NT2/D1 (cell line): Measurements from ENCODE around the gene OPA3.

Experiments
- DNase-seq: peaks from one replicate; pipeline ENCODE4 v3.0.0-alpha.2; 2011; ENCODE audit warnings: low read depth, low spot score
- H3K27me3 ChIP-seq: 2 replicates; pipeline ENCODE4 v1.6.0; 2011; ENCODE audit warnings: mild to moderate bottlenecking; ENCODE audit not compliant: insufficient read length, insufficient read depth
- H3K36me3 ChIP-seq: 2 replicates; pipeline ENCODE4 v1.6.1; 2011; ENCODE audit warnings: mild to moderate bottlenecking, low read length, mixed read lengths; ENCODE audit not compliant: insufficient read depth, insufficient read length
- H3K4me1 ChIP-seq: 2 replicates; pipeline ENCODE4 v1.5.1; 2011; ENCODE audit not compliant: insufficient read depth, insufficient read length
- H3K4me3 ChIP-seq: 2 replicates; pipeline ENCODE4 v1.5.1; 2011; ENCODE audit warnings: low read depth; ENCODE audit not compliant: insufficient read length
- H3K9ac ChIP-seq: 2 replicates; pipeline ENCODE4 v1.6.0; 2011; ENCODE audit warnings: low read depth; ENCODE audit not compliant: insufficient read length
- H3K9me3 ChIP-seq: 2 replicates; pipeline ENCODE4 v1.5.1; 2011; ENCODE audit warnings: mild to moderate bottlenecking, low read length; ENCODE audit not compliant: insufficient read depth
- SUZ12 ChIP-seq: IDR thresholded peaks from 2 replicates; pipeline ENCODE4 v1.6.1; 2011; ENCODE audit not compliant: insufficient read length, insufficient read depth; ENCODE audit errors: extremely low read depth
- YY1 ChIP-seq: IDR thresholded peaks from 2 replicates; pipeline ENCODE4 v1.6.1; 2011; ENCODE audit not compliant: insufficient read length, insufficient read depth
- ZNF274 ChIP-seq: IDR thresholded peaks from 2 replicates; pipeline ENCODE4 v1.6.1; 2011; ENCODE audit warnings: mild to moderate bottlenecking, low read depth, low read length

Gene OPA3

GRCh38 chr19:45498411-45499195 lies 86.0 kb downstream of the OPA3 start, which contains the start of gene PPM1N:
Gene PPM1N, plus strand, starts transcription at chr19:45498443. Its CDS starts 30 bp downstream, at chr19:45498473.
- Histone ChIP-seq H3K27me3 (no peaks in the 10 kb centered on the region), H3K9ac (peak within 1 kb of the TSS; percentile 83), H3K9me3 (no peaks in the 10 kb centered on the region), H3K36me3 (peaks cover 11% of the 10 kb centered on the region), H3K4me1 (peaks cover 4% of the 10 kb centered on the region), H3K4me3 (peak within 1 kb of the TSS; percentile 54)
- DNase-seq: no peak
- TF ChIP-seq ZNF274 (no peak), YY1 (no peak), SUZ12 (no peak)

DNA sequence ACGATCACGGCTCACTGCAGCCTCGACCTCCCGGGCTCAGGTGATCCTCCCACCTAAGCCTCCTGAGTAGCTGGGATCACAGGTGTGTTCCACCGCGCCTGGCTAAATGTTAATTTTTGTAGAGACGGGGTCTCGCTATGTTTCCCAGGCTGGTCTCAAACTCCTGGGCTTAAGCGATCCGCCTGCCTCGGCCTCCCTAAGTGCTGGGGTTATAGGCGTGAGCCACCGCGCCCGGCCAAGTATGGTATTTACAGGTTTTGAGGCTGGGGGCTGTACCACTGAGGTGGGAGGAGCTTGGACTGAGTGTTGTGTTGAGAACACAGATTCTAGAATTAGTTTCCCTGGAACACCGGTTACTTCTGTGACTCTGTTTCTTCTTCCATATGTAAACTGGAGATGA lies 86.8 kb downstream of the OPA3 start:
- TF ChIP-seq SUZ12: no peak
- no peak for TF ChIP-seq ZNF274
- TF ChIP-seq YY1: no peak
- Histone ChIP-seq H3K4me1 (peaks cover 4% of the 10 kb centered on the region), H3K4me3 (no peak overlapping the region), H3K9me3 (no peaks in the 10 kb centered on the region), H3K36me3 (peaks cover 11% of the 10 kb centered on the region), H3K9ac (no peak overlapping the region), H3K27me3 (no peaks in the 10 kb centered on the region)
- DNase-seq: no peak

DNA sequence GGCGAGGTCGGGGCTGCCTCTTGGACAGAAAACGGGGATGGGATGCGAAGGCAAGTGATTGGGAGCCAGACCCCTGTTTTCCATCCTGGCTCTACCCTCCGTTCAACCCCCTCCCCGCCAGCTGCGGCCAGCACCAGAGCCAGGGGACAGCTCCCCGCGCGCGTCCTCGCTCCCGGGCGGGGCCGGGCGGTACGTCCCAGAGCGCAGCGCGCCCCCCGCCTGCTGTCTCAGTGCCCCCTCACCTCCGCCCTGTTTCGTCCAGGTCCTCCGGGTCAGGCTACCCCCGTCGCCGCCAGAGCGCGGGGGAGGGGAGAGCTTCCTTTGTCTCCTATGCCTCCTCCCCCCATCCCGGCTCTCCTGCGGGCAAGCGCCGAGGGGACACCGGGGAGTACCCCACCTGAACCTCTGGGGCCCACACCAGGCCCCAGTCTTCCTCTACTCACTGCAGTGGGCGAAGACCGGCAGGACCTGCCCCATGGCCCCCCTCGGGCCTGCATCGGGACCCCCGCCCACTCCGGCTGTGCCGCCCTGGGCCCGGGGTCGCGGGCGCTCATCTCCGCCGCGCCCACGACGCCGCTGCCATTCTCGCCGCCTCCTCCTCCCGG lies 88.2 kb downstream of the OPA3 start:
- no peak for TF ChIP-seq YY1
- no peak for TF ChIP-seq ZNF274
- no peak for TF ChIP-seq SUZ12
- Histone ChIP-seq H3K27me3 (no peaks in the 10 kb centered on the region), H3K4me3 (peak overlapping the region; percentile 61), H3K36me3 (peaks cover 11% of the 10 kb centered on the region), H3K9me3 (no peaks in the 10 kb centered on the region), H3K4me1 (peaks cover 4% of the 10 kb centered on the region), H3K9ac (peak overlapping the region; percentile 79)
- no peak for DNase-seq

GRCh38 chr19:45495178-45495577 lies 89.4 kb downstream of the OPA3 start:
- Histone ChIP-seq H3K27me3 (no peaks in the 10 kb centered on the region), H3K9me3 (no peaks in the 10 kb centered on the region), H3K36me3 (peaks cover 11% of the 10 kb centered on the region), H3K4me3 (no peak overlapping the region), H3K4me1 (no peaks in the 10 kb centered on the region), H3K9ac (no peak overlapping the region)
- TF ChIP-seq ZNF274 (no peak), SUZ12 (no peak), YY1 (no peak)
- DNase-seq: no peak

- Histone ChIP-seq H3K4me1 (no peaks in the 10 kb centered on the region), H3K36me3 (peaks cover 11% of the 10 kb centered on the region), H3K9me3 (no peaks in the 10 kb centered on the region), H3K27me3 (no peaks in the 10 kb centered on the region), H3K9ac (no peak overlapping the region), H3K4me3 (no peak overlapping the region)
- TF ChIP-seq SUZ12 (no peak), YY1 (no peak), ZNF274 (no peak)
- DNase-seq: no peak
Observed at GRCh38 chr19:45494261-45494916, 90.2 kb downstream of the OPA3 start.

GRCh38 chr19:45492627-45493470 lies 91.8 kb downstream of the OPA3 start:
- Histone ChIP-seq H3K27me3 (no peaks in the 10 kb centered on the region), H3K4me3 (peak overlapping the region; percentile 26), H3K9me3 (no peaks in the 10 kb centered on the region), H3K9ac (peak overlapping the region; percentile 76), H3K4me1 (no peaks in the 10 kb centered on the region), H3K36me3 (peaks cover 25% of the 10 kb centered on the region)
- no peak for DNase-seq
- TF ChIP-seq ZNF274 (no peak), YY1 (no peak), SUZ12 (no peak)
